A549 (cell line): ENCODE results near the gene CNNM2.

Source experiments
- BHLHE40 ChIP-seq: IDR thresholded peaks from 2 replicates; pipeline ENCODE4 v1.6.1; 2012; ENCODE audit warnings: low read depth, low read length, inconsistent platforms
- CBX2 ChIP-seq: fragments of 200-600 bp; sonication (generic); IDR thresholded peaks from 2 replicates; pipeline ENCODE4 v1.6.1; 2016; ENCODE audit warnings: low read depth, mild to moderate bottlenecking, borderline replicate concordance
- CBX8 ChIP-seq: fragments of 200-600 bp; sonication (generic); IDR thresholded peaks from 2 replicates; pipeline ENCODE4 v1.6.1; 2016
- CTCF ChIP-seq: fragments of >200 bp; sonication (Bioruptor Twin); formaldehyde crosslinking; IDR thresholded peaks from 3 replicates; pipeline ENCODE4 v1.5.1; 2016
- ESRRA ChIP-seq: fragments of 150-350 bp; IDR thresholded peaks from 2 replicates; pipeline ENCODE4 v1.6.1; 2014; ENCODE audit warnings: mild to moderate bottlenecking, low read length, borderline replicate concordance
- MAX ChIP-seq: IDR thresholded peaks from 2 replicates; pipeline ENCODE4 v1.6.1; 2012
- POLR2A ChIP-seq: IDR thresholded peaks from 2 replicates; pipeline ENCODE4 v1.6.1; 2012; ENCODE audit warnings: mild to moderate bottlenecking, low read length
- RAD21 ChIP-seq, 2 experiments: fragments of >200 bp in 1 of 2; sonication (Bioruptor Twin) in 1 of 2; formaldehyde crosslinking in 1 of 2; IDR thresholded peaks in 1 of 2; conservative IDR thresholded peaks in 1 of 2; 2 replicates in 1 of 2; 3 replicates in 1 of 2; pipeline ENCODE4 v1.6.1; 2012 to 2018; ENCODE audit warnings: inconsistent platforms in 1 of 2
- RARB ChIP-seq: fragments of 250-450 bp; sonication (Bioruptor Pico); IDR thresholded peaks from 2 replicates; pipeline ENCODE4 v1.8.0; 2021; ENCODE audit warnings: mild to moderate bottlenecking, moderate library complexity
- SMC3 ChIP-seq: fragments of >200 bp; sonication (Bioruptor Twin); formaldehyde crosslinking; IDR thresholded peaks from 3 replicates; pipeline ENCODE4 v1.6.1; 2018; ENCODE audit warnings: inconsistent platforms
- TF ChIP-seq, protein P1 (sequence below): fragments of 200-600 bp; sonication (generic); IDR thresholded peaks from 2 replicates; pipeline ENCODE4 v1.6.1; 2016; ENCODE audit warnings: antibody characterized with exemption, mild to moderate bottlenecking, moderate library complexity

- TF ChIP-seq MAX (no peak), CTCF (no peak), BHLHE40 (no peak), RAD21 (conservative IDR thresholded peaks at IDR 0.05 in 1 of 2, IDR thresholded peaks at IDR 0.05 in 1 of 2) (no peak), CBX2 (no peak), POLR2A (no peak), ESRRA (no peak), SMC3 (no peak), RARB (CRISPR knock-in tag) (no peak), CBX8 (no peak)
- TF ChIP-seq, protein P1, sequence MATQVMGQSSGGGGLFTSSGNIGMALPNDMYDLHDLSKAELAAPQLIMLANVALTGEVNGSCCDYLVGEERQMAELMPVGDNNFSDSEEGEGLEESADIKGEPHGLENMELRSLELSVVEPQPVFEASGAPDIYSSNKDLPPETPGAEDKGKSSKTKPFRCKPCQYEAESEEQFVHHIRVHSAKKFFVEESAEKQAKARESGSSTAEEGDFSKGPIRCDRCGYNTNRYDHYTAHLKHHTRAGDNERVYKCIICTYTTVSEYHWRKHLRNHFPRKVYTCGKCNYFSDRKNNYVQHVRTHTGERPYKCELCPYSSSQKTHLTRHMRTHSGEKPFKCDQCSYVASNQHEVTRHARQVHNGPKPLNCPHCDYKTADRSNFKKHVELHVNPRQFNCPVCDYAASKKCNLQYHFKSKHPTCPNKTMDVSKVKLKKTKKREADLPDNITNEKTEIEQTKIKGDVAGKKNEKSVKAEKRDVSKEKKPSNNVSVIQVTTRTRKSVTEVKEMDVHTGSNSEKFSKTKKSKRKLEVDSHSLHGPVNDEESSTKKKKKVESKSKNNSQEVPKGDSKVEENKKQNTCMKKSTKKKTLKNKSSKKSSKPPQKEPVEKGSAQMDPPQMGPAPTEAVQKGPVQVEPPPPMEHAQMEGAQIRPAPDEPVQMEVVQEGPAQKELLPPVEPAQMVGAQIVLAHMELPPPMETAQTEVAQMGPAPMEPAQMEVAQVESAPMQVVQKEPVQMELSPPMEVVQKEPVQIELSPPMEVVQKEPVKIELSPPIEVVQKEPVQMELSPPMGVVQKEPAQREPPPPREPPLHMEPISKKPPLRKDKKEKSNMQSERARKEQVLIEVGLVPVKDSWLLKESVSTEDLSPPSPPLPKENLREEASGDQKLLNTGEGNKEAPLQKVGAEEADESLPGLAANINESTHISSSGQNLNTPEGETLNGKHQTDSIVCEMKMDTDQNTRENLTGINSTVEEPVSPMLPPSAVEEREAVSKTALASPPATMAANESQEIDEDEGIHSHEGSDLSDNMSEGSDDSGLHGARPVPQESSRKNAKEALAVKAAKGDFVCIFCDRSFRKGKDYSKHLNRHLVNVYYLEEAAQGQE, result no peak
Observed at GRCh38 chr10:103049237-103049636, 131.1 kb downstream of the CNNM2 start.
